HPDE6-E6E7 (cell line): ENCODE data around the gene GPLD1.
"Not testable (repeated sequence)": the region's sequence is repeated elsewhere in the genome, so short reads cannot be mapped to it uniquely, and the experiment has no call there.

Experiments
- DNase-seq: peaks from one replicate; pipeline ENCODE4 v3.0.0; 2011; ENCODE audit warnings: missing footprints; ENCODE audit errors: extremely low spot score

The GPLD1 gene

GRCh38 chr6:24412294-24412693 lies 77.1 kb downstream of the GPLD1 start:
- DNase-seq, result no peak

GRCh38 chr6:24410622-24411021 lies 78.8 kb downstream of the GPLD1 start:
- DNase-seq, result no peak

GRCh38 chr6:24408719-24409410 lies 80.5 kb downstream of the GPLD1 start:
- no peak for DNase-seq

GRCh38 chr6:24405262-24405661 lies 84.1 kb downstream of the GPLD1 start:
- DNase-seq, result no peak

GRCh38 chr6:24403501-24403824 lies 85.9 kb downstream of the GPLD1 start:
- DNase-seq, result no peak

- DNase-seq, result peak; percentile 89
Measured at GRCh38 chr6:24402697-24403500, 86.5 kb downstream of the GPLD1 start, which contains the start of gene MRS2. Gene MRS2, plus strand, starts transcription at chr6:24402936. Its CDS starts 111 bp downstream, at chr6:24403047.

- DNase-seq, result no peak
Measured at GRCh38 chr6:24401458-24401857, 87.9 kb downstream of the GPLD1 start.

- not testable (repeated sequence) for DNase-seq
Measured at GRCh38 chr6:24400045-24401039, 89.0 kb downstream of the GPLD1 start.

- no peak for DNase-seq
Measured at GRCh38 chr6:24397631-24398030, 91.7 kb downstream of the GPLD1 start.

- no peak for DNase-seq
Measured at GRCh38 chr6:24396824-24397223, 92.6 kb downstream of the GPLD1 start.

GRCh38 chr6:24394780-24395437 lies 94.5 kb downstream of the GPLD1 start:
- peak; percentile 72 for DNase-seq

GRCh38 chr6:24394061-24394779 lies 95.2 kb downstream of the GPLD1 start:
- DNase-seq, result no peak

- DNase-seq, result no peak
Measured at GRCh38 chr6:24391756-24392405, 97.5 kb downstream of the GPLD1 start.

- no peak for DNase-seq
Measured at GRCh38 chr6:24391208-24391607, 98.2 kb downstream of the GPLD1 start.

GRCh38 chr6:24387818-24388217 lies 101.6 kb downstream of the GPLD1 start:
- no peak for DNase-seq

GRCh38 chr6:24385536-24386269 lies 103.7 kb downstream of the GPLD1 start:
- DNase-seq, result no peak

- DNase-seq, result not testable (repeated sequence)
Measured at GRCh38 chr6:24384369-24385130, 104.8 kb downstream of the GPLD1 start.

GRCh38 chr6:24382891-24383494 lies 106.4 kb downstream of the GPLD1 start:
- not testable (repeated sequence) for DNase-seq

GRCh38 chr6:24382220-24382540 lies 107.2 kb downstream of the GPLD1 start:
- no peak for DNase-seq
